ENCODE results near the gene STAC3.
A peak's percentile ranks its signal among the peaks of the same experiment; 100 is the strongest.

Gene STAC3

DNA sequence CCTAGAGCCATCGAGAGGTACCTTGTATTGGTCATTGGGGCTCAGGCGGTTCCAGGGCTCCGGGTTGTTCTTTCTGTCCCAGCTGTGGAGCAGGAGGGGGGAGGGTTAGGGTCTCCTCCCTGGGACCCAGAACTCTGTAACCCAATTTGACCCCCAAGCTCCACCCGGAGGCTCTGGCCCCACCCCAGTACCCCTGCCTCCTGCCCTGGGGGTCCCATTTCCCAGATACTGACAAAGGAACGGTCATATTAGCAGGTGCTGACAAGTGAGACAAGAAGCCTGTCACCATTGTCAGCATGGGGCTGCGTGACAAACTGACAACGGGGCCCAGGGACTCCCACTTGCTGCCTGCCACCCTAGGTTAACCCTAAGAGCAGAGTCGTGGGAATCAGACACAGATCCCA, 15.3 kb downstream of the STAC3 start:
- DNase-seq, result peak; percentile 25

DNA sequence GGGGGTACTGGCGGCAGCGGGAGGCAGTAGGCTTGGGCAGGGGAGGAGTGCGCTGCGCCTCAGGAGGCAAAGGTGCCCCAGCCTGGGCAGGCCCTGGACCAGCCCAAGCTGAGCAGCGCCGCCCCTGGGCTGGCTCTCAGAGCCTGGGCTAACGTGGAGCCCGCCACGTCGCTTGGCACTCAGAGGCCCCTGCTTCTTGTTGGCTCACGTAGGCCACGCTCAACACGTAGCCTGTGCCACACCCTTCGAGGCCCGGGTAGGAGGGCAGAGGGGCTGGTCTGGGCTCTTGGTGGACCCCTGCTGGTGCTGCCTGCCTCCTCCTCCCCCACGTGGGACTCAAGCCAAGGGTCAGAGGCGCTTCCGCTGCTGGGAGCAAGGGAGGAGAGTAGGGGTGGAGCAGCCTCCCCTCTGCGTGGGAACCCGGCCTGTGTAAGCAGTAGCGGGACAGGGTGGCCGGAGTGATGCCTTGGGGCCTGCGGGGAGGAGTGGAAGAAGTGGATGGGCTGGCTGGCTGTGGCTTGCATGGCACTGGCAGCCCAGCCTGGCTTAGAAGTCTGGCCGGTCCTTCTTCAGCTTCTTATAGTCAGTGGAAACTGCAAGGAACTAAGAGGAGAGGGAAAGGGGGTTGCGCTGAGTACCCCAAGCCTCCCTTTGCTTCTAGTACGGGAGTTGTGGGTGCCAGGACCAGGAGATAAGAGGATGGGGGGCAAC, 15.8 kb downstream of the STAC3 start:
- peak; percentile 52 for DNase-seq

DNA sequence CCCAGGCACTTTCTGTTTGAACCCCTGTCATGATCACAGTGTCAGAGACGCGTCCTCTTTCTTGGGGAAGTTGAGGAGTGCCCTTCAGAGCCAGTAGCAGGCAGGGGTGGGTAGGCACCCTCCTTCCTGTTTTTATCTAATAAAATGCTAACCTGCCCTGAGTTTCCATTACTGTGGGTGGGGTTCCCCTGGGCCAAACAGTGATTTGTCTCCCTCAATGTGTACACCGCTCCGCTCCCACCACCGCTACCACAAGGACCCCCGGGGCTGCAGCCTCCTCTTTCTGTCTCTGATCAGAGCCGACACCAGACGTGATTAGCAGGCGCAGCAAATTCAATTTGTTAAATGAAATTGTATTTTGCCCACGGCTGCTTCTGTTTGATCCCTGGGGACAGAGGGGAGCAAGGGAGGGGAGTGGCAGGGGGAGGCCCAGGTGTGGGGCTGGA, 16.4 kb downstream of the STAC3 start:
- peak; percentile 35 for DNase-seq

DNA sequence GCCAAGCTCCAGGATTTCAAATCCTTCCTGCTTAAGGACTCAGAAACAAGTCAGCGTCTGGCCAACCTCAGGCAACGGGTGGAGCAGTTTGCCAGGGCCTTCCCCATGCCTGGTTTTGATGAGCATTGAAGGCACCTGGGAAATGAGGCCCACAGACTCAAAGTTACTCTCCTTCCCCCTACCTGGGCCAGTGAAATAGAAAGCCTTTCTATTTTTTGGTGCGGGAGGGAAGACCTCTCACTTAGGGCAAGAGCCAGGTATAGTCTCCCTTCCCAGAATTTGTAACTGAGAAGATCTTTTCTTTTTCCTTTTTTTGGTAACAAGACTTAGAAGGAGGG, 16.8 kb downstream of the STAC3 start:
- DNase-seq, result no peak

DNA sequence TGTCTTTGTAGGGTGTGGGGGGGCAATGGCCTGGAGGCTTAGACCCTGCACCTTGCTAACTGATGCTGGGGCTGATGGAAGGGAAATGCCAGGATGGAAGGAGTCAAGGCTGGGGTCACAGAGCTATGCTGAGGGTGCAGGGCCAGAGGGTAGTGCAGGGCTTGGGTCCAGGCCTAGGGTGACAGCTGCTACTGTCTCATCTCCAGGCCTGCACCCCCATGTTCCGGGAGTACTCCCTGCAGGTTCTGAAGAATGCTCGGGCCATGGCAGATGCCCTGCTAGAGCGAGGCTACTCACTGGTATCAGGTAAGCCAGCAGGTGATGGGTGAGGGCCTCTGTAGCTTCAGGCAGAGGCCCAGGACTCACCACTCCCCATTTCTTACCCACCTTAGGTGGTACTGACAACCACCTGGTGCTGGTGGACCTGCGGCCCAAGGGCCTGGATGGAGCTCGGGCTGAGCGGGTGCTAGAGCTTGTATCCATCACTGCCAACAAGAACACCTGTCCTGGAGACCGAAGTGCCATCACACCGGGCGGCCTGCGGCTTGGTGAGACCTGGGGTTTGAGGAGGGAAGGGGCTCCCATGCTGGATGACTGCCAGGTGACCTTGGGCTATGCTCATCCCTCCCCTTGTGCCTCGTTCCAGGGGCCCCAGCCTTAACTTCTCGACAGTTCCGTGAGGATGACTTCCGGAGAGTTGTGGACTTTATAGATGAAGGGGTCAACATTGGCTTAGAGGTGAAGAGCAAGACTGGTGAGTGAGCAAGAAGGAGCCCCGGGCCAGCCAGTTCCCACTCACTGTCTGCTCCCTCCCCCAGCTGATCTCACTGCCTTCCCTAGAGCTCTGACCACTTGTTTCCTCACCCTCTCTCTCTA, 17.4 kb downstream of the STAC3 start:
- no peak for DNase-seq

DNA sequence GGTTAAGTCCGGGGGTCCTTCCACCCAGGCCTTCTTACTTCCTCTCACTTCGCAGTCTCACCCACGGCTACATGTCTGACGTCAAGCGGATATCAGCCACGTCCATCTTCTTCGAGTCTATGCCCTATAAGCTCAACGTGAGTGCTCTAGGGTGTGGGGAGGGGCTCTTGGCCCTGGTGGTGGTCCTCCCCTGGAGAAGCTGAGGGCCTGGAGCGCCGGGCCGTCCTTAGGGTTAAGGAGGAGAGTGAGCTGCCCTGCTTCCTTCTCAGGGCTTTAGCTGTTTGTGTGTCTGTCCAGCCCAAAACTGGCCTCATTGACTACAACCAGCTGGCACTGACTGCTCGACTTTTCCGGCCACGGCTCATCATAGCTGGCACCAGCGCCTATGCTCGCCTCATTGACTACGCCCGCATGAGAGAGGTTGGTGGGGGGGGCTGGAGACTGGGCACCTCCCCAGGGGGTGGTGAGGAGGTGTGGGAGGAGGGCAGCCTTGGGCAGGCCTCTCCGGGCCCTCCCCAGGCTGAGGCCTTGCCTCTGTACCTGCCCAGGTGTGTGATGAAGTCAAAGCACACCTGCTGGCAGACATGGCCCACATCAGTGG, 18.7 kb downstream of the STAC3 start:
- no peak for DNase-seq

DNA sequence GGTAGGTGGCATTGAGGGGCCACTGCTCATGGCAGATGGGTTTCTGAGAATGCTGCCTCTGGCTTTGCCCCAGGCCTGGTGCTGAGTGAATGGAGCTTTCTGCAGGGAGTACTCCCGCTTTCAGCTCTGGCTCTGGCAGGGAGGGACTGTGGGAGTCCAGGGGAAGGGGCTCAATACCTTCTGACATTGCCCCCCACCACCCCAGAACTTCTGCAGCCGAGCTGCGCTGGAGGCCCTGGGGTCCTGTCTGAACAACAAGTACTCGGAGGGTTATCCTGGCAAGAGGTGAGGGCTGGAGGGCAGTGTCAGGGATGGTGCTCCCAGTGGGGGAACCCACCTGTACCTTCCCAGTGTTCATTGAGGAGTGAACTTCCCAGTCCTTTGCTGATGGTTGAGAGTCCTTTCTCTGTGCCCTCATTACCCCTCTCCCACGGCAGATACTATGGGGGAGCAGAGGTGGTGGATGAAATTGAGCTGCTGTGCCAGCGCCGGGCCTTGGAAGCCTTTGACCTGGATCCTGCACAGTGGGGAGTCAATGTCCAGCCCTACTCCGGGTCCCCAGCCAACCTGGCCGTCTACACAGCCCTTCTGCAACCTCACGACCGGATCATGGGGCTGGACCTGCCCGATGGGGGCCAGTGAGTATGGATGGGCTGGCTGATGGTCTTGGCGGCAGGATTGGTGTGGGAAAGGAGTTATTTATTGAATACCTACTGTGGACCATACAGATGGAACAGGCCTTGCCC, 19.5 kb downstream of the STAC3 start:
- DNase-seq, result no peak

DNA sequence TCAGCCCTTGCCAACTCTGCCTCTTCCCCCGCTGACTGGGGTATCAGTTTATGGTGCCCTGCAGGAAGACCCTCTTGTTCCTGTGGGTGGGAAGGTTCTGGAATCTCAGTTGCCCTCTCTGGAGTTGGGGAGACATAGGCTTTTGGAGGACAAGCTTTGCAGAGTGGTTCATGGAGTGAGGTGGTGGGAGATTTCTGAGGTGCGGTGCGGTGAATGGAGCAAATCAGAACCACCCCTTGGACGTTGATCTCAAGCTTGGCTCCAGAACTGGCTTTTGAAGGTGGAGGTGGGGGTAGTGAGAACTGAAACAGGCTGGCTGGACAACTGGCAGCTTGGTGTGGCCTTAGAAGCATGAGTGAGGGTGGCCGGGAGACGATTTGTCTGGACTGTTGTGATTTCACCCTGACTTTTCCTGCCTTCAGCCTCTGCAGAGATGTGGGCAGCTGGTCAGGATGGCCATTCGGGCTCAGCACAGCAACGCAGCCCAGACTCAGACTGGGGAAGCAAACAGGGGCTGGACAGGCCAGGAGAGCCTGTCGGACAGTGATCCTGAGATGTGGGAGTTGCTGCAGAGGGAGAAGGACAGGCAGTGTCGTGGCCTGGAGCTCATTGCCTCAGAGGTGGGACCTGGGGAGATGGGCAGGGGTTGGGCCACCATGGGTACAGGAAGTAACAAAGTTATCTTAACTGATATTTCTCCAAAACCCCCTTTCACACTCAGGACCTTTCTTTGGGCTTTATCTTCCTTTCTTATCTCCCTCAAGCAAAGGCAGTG, 20.4 kb downstream of the STAC3 start:
- no peak for DNase-seq

DNA sequence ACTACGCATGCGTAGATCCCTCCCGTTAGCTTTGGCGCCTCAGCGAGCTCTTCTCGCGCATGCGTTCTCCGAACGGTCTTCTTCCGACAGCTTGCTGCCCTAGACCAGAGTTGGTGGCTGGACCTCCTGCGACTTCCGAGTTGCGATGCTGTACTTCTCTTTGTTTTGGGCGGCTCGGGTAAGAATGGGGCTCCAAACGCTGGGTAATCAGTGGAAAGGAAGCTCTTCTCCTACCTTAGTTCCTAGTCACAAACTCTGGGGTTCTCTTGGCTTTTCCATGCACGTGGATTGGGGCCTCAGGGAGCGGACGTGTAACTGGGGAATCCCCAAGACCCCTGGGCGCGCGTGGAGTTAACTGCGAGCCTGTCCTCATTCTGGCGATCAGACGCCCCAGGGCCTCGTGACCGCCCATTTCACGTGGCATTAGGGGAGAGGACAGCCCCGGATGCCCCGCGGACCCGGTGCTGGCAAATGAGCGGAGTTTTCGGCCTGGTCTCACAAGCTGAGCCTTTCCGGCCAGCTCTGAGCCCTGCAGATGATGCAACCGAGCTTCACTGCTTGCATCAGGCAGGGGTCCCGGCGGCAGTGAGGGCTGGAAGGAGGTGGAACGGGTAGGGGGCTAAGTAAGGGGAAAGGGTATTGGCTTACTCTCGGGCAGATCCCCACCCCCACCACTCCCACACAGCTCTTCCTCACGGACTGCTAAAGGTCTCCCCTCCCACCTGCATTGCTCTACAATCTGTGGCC, 21.2 kb downstream of the STAC3 start, which contains the start of gene SHMT2:
Gene SHMT2, plus strand, starts transcription at position 78 of the 747 bp plus-strand sequence. Its CDS starts 68 bp downstream, at position 146.
- peak; percentile 98 for DNase-seq

DNA sequence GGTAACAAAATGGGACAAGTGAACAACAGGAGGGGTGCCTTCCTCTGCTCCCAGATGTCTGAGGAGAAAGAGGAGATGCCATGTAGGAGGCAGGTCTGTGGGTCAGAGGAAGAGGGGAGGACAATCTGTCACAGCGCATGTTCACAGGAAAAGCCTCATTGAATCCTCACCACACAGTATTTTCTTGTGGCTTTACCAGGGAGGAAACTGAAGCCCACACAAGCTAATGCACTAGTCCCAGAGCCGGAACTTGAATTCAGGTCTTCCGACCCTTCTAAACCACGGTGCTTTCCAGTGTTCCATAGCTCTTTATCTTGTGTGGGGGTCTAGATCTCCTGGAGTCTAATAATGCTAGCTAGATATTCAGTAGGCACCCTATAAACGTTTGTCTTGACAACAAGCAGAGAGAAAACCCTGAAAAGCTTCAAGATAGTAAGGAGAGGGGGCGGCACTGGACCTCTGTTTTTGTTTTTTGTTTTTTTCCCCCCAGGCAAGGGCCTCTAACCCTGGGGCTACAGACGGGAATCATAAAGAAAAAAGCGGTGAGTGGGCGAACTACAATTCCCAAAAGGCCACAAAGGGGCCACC, 21.8 kb downstream of the STAC3 start:
- no peak for DNase-seq

DNA sequence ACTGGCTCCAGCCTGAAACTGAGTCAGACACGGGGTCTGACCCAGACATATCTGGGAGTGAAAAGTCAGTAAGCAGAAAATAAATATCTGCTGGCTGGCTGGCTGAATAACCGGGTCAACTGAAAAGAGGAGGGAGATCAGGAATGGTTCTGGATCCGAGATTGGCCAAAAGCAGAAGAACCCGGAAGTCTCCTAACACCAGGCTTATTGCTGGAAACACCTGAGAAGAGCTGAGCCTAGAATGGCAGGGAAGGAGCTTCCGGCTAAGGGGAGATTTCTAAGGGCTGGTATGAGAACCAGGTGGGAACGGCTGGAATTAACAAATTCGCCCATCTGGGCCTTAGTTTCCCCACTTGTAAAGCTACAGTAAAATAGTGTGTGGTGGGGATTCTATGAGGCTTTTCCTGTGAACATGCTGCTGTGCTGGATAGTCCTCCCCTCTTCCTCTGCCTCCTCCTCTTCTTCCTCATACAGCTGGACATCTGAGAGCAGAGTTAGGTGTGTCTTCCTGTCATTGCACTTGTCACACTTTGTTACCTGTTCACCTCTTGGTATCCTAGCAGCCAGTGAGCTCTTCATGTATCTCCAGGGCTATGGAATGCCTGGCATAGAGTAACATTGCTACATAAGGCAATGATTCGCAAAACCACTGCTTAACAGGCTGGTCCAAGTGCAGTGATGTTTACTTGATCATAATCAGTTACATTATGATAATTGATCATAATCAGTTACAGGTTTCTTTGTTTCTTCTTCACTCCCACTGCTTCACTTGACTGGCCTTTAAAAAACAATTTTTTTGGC, 23.5 kb downstream of the STAC3 start:
- peak; percentile 18 for DNase-seq

DNA sequence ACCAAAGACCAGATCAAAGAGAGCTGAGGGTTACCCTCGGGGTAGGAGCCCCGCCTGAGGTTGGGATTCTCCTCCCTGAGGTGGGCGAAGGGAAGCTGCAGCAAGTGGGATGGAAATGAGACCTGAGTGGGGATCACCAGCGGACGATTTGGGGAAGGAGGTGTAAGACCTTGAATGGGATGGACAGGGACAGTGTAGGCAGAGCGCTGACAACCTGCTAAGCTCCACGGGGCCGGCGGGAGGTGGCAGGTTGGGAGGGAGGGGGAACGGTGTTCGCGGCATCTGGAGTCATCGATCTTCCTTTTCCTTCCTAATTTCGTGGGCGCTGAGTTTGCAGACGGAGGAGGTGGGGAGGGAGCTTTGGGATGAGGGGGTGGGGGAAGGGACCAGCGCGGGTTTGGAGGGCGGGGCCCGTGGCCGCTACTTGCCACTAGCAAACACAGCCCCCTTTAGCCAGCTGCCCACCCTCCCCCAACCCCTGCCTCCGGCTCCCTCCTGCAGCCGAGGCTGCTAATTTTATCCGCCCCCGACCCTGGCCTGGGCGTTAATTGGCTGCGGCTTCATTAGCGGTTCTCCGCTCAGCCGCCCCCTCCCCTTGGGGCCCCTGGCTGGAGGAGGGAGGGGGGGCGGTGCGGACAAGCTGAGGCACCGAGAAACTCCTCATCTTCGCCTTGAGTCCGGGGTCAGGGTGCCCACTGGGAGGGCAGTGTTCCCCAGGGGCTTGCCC, 24.2 kb downstream of the STAC3 start:
- peak; percentile 54 for DNase-seq

DNA sequence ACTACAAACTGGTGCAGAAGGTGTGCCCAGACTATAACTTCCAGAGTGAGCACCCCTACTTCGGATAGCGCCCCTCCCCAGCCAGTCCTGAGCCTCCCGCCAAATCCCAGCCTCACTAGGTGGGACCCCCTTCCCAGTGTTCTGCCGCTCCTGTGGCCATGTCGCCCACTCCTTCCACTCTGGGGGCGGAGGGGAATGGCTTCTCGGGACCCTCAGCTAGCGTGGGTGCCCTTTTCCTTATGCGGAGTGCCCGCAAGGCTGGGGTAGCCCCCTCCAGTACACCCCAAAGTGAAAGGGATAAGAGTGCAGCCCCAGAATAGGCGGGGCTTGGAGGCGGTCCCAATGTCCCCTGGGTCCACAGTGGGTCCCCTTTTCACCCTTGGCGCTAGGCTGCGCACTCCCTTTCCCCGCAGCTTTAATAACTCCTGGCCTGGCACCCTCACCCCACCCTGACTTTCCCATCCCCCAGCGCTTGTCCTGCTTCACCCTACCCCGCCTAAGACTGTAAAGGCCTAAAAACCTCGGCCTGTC, 25.2 kb downstream of the STAC3 start:
- no peak for DNase-seq

DNA sequence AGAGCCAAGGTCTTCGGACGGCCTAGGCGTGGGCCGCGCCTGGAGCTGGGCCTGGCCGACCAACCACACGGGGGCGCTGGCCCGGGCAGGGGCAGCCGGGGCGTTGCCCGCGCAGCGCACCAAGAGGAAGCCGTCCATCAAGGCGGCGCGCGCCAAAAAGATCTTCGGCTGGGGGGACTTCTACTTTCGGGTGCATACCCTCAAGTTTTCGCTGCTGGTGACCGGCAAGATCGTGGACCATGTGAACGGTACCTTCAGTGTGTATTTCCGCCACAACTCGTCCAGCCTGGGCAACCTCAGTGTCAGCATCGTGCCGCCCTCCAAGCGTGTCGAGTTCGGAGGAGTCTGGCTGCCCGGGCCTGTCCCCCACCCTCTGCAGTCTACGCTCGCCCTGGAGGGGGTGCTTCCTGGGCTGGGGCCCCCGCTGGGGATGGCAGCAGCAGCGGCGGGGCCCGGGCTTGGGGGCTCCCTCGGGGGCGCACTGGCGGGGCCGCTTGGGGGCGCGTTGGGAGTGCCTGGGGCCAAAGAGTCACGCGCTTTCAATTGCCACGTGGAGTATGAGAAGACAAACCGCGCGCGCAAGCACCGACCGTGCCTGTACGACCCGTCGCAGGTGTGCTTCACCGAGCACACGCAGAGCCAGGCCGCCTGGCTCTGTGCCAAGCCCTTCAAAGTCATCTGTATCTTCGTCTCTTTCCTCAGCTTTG, 25.9 kb downstream of the STAC3 start:
- peak; percentile 64 for DNase-seq

DNA sequence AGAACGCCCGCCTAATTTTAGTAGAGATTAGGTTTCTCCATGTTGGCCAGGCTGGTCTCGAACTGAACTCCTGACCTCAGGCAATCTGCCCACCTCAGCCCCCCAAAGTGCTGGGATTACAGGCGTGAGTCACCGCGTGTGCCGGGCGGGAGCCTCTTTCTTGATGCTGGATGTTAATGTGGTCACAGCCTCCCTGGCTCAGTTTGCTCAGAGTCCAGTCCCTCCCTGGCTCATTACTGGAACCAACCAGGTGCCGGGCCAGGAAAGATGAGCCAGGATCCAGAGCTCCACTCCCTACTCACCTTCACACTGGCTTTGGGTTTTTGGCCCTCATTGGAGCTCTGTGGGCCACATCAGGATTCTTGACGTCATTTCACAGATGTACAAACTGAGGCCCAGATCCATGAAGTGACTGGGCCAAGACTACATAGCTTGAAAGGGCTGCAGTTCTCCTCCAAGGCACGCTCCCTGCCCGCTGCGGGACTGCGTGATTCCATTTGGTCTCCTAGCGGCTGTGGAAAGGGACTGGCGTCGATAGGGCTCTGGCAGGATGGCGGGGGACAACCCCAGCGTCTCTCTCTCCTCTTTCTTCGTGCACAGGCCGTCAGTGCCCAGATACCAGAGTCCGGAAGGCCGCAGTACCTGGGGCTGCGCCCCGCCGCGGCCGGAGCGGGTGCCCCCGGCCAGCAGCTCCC, 26.6 kb downstream of the STAC3 start:
- DNase-seq, result no peak

DNA sequence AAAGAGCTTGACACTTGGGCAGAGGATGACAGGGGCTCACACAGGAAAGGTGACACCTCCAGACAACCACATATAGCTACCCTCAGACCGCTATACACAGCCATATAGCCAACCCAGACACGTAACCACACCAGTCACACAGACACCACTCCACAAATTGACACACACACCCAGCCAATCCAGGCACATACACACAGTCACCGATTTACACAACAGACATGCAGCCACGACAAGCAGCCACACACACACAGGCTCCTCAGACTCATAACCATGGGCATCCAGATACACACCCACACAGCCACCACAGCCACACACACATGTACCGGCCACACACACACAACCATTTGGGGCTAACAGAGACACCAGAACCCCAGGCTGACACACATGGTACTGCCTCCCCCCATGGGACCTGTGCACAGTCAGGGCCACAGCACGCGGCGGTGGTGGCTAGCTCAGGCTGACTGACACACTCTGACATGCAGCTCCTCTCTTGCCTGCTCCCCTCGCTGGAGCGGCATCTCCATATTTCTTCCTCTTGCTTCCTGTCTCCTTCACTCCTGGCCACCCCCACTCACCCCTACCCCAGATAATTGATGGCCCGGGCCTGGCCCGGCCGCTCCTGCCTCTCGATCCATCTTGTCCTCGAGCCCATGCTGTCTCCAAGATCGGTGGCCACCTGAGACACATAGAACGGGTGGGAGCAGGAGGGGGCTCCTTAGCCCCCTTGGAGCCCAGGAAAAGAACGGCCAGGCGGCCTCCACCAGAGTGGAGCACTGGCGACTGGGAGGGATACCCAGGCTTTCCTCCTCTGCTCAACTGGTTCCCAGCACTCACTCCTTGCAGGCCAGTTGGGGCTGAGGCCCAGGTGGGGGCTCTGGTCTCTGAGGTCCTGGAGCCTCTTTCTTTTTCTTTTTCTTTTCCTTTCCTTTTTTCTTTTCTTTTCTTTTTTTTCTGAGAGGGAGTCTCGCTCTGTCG, 27.5 kb downstream of the STAC3 start:
- DNase-seq, result peak; percentile 47
